CD4-positive, CD25-positive, alpha-beta regulatory T cell (primary cell): Measurements from ENCODE around the gene GPR31. TPM values are rescaled to one million over a fixed set of nuclear protein-coding genes. Genes with fewer than 3 reads are reported as not detected.

Experiments used
- ATAC-seq, 2 donors: fragments of 150-1000 bp; cut with Tn5 transposase; one replicate each; pipeline ENCODE4 v1.10.0; 2021; ENCODE audit warnings: low read depth in 2 of 2, moderate number of reproducible peaks in 2 of 2, moderate library complexity in 1 of 2
- DNase-seq, 3 donors: peaks; one replicate each; pipeline versions ENCODE4 v3.0.0 to v3.0.0-alpha.2; 2012 to 2022; ENCODE audit warnings: mixed read lengths in 1 of 3
- H3K27ac ChIP-seq: one replicate; pipeline ENCODE4 v1.7.0; 2013; ENCODE audit warnings: mild to moderate bottlenecking, low read length; ENCODE audit not compliant: insufficient read depth, poor library complexity, severe bottlenecking
- H3K27me3 ChIP-seq: one replicate; pipeline ENCODE4 v1.7.0; 2013; ENCODE audit warnings: low read length; ENCODE audit not compliant: control insufficient read depth, insufficient read depth
- H3K36me3 ChIP-seq: one replicate; pipeline ENCODE4 v1.7.0; 2013; ENCODE audit warnings: mild to moderate bottlenecking, low read length, moderate library complexity; ENCODE audit not compliant: control insufficient read depth, insufficient read depth
- H3K4me1 ChIP-seq: 2 replicates; pipeline ENCODE4 v1.7.0; 2013; ENCODE audit warnings: mild to moderate bottlenecking, low read length; ENCODE audit not compliant: insufficient read depth, control insufficient read depth, poor library complexity, severe bottlenecking
- H3K4me3 ChIP-seq: one replicate; pipeline ENCODE4 v1.7.0; 2013; ENCODE audit warnings: low read depth, mild to moderate bottlenecking, low read length, moderate library complexity
- H3K9me3 ChIP-seq, 2 experiments: 1 replicate in 1 of 2; 2 replicates in 1 of 2; pipeline ENCODE4 v1.7.0; 2013; ENCODE audit warnings: low read length in 2 of 2, mild to moderate bottlenecking in 1 of 2, moderate library complexity in 1 of 2; ENCODE audit not compliant: control insufficient read depth in 2 of 2
- H3K27ac Mint-ChIP-seq, 3 donors: one replicate each; pipeline ENCODE4 v1.8.0; 2020 to 2022; ENCODE audit warnings: mild to moderate bottlenecking in 3 of 3, mixed read lengths in 3 of 3, moderate library complexity in 2 of 3
- H3K27me3 Mint-ChIP-seq: one replicate; pipeline ENCODE4 v1.8.0; 2022; ENCODE audit warnings: mild to moderate bottlenecking, mixed read lengths
- H3K36me3 Mint-ChIP-seq: one replicate; pipeline ENCODE4 v1.8.0; 2020; ENCODE audit warnings: mixed read lengths
- H3K4me1 Mint-ChIP-seq, 4 donors: one replicate each; pipeline ENCODE4 v1.8.0; 2020 to 2022; ENCODE audit warnings: mixed read lengths in 4 of 4, mild to moderate bottlenecking in 1 of 4
- H3K4me3 Mint-ChIP-seq, 4 donors: one replicate each; pipeline ENCODE4 v1.8.0; 2020 to 2022; ENCODE audit warnings: mild to moderate bottlenecking in 4 of 4, mixed read lengths in 4 of 4, moderate library complexity in 3 of 4
- H3K9me3 Mint-ChIP-seq, 7 donors: one replicate each; pipeline ENCODE4 v1.8.0; 2020 to 2022; ENCODE audit warnings: mixed read lengths in 7 of 7, mild to moderate bottlenecking in 3 of 7, moderate library complexity in 2 of 7
- polyA plus RNA-seq, 4 donors: library from polyadenylated mRNA; unstranded; fragments of 300-500 nt; fragmentation: Illumina TruSeq; gene quantifications; one replicate each; pipeline ENCODE4 v1.2.3, GENCODE V29; 2021
- total RNA-seq: library from RNA; stranded (reverse); gene quantifications from one replicate; pipeline ENCODE4 v1.2.3, GENCODE V29; 2022

GPR31 gene
- total and polyA plus RNA-seq, 5 donors from 2014 or later, result not detected

DNA sequence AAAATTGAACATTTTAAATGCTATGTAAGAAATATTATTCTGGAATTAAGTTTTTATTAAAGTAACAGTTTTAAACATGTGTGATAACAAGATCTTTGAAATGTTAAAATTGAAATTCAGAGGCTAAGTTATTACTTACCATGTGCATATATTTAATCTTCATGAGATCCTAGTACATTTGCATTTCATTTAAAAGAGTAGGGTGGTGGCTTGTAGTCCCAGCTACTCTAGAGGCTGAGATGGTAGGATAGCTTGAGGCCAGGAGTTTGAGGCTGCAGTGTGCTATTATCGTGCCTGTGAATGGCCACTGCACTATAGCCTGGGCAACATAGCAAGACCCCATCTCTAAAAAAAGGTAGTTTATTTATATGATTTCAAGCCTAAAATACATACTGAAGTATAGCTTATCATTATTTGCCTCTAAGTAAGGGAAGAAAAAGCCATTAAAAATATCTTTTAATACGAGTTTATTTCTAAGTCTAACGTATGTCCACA, 31.9 kb downstream of the GPR31 start:
- no peaks in the 10 kb centered on the region for H3K9me3 Mint-ChIP-seq
- H3K4me1 Mint-ChIP-seq, result peaks cover 10 to 80% (median 45%) of the 10 kb centered on the region in 4 donors
- H3K27me3 ChIP-seq, result no peaks in the 10 kb centered on the region
- H3K9me3 ChIP-seq, result no peaks in the 10 kb centered on the region
- H3K4me1 ChIP-seq, result peaks cover 70% of the 10 kb centered on the region
- no peak overlapping the region for H3K4me3 Mint-ChIP-seq
- ATAC-seq (no peak), DNase-seq (no peak)
- H3K36me3 Mint-ChIP-seq, result peaks cover 6% of the 10 kb centered on the region
- H3K27ac ChIP-seq, result no peak overlapping the region
- H3K27ac Mint-ChIP-seq, result no peak overlapping the region
- no peaks in the 10 kb centered on the region for H3K27me3 Mint-ChIP-seq
- no peak overlapping the region for H3K4me3 ChIP-seq
- peaks cover 23% of the 10 kb centered on the region for H3K36me3 ChIP-seq

DNA sequence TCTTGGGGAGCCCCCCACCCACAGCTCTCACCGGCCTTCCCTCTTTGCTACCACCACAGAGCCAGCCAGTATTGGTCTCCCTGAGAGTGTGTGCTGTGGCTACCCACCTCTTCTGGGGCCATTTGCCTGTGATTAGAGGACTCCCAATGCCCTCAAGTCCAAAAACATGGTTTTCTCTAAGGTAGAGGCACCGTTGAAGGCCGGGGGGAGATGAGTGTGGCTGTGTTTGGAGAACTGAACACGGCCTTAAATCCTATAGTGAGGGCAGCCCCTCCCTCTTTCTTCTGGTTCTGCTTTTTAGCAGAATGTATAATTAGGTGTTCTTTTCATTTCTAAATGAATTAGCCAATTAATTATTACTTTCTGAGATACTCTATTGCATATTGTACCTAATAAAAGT, 32.4 kb downstream of the GPR31 start:
- Mint-ChIP-seq H3K9me3 (peaks cover 0 to 2% (median 0%) of the 10 kb centered on the region in 7 donors), H3K4me1 (peaks cover 15 to 81% (median 47%) of the 10 kb centered on the region in 4 donors), H3K36me3 (peaks cover 6% of the 10 kb centered on the region), H3K4me3 (peak overlapping the region in 1 of 4 donors; percentile 21), H3K27me3 (no peaks in the 10 kb centered on the region), H3K27ac (no peak overlapping the region)
- Histone ChIP-seq H3K4me3 (peak overlapping the region; percentile 82), H3K4me1 (peaks cover 70% of the 10 kb centered on the region), H3K36me3 (peaks cover 23% of the 10 kb centered on the region), H3K27ac (peak overlapping the region; percentile 0), H3K9me3 (no peaks in the 10 kb centered on the region), H3K27me3 (no peaks in the 10 kb centered on the region)
- ATAC-seq, result no peak
- no peak for DNase-seq

GRCh38 chr6:167124753-167125152, 33.0 kb downstream of the GPR31 start:
- DNase-seq, result no peak
- H3K27ac Mint-ChIP-seq, result peak overlapping the region; percentile 36 to 99 (median 74)

DNA sequence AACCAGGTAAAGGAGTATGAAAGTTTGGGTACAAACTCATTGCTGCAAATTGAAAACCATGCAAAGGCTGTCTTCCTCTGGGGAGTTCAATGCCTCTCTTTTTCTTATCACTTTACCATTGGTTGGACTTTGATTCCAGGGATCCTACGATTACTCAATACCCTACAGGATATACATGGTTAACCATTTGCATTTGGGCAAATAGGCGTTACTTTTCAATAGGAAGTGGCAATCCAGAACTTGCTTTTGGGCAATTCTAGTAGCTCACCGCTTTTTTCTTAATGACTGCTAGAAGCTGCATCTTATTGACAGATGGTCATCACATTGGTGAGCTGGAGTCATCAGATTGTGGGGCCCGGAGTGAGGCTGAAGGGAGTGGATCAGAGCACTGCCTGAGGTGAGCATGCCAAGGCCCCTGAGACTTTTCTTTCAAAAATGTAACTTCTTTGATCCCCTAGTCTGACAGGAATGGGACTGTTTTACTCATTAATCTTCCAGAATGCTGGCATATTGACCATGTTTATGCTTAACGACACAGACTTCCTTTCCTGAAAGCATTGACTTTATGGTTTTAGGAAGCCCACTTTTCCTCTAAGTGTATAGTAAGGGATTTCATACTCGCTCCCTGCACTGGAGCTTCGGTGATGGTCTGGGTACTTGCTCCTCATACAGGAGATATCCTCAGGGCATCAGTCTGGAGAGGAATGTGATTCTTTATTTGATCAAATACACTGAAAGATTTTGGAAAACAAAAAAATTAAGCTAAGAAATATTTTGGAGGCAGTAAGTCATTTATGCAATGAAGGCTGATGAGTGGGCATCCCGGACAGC, 34.7 kb downstream of the GPR31 start, which contains the start of gene CCR6:
CCR6 (plus strand) TSS at position 270 of the 831 bp plus-strand sequence. CDS start 13,039 bp downstream, outside the sequence.
- H3K4me3 Mint-ChIP-seq, result peak within 1 kb of the TSS; percentile 75 to 92 (median 84)
- peak within 1 kb of the TSS; percentile 96 to 99 (median 98) for H3K27ac Mint-ChIP-seq
- ATAC-seq, result no peak
- Histone ChIP-seq H3K4me1 (peaks cover 76% of the 10 kb centered on the region), H3K27me3 (no peaks in the 10 kb centered on the region), H3K36me3 (peaks cover 14% of the 10 kb centered on the region), H3K27ac (peak within 1 kb of the TSS; percentile 88), H3K9me3 (no peaks in the 10 kb centered on the region), H3K4me3 (peak within 1 kb of the TSS; percentile 82)
- no peaks in the 10 kb centered on the region for H3K27me3 Mint-ChIP-seq
- peaks cover 19 to 86% (median 54%) of the 10 kb centered on the region in 4 donors for H3K4me1 Mint-ChIP-seq
- H3K9me3 Mint-ChIP-seq, result peaks cover 0 to 2% (median 0%) of the 10 kb centered on the region in 7 donors
- DNase-seq, result peak in 1 of 3 donors; percentile 27
- peaks cover 7% of the 10 kb centered on the region for H3K36me3 Mint-ChIP-seq

More at GRCh38 chr6:167124753-167125152, 33.0 kb downstream of the GPR31 start:
- H3K4me1 ChIP-seq, result peaks cover 70% of the 10 kb centered on the region
- H3K27me3 Mint-ChIP-seq, result no peaks in the 10 kb centered on the region
- no peak overlapping the region for H3K27ac ChIP-seq
- H3K27me3 ChIP-seq, result no peaks in the 10 kb centered on the region
- H3K9me3 Mint-ChIP-seq, result peaks cover 0 to 2% (median 0%) of the 10 kb centered on the region in 7 donors
- H3K4me3 Mint-ChIP-seq, result peak overlapping the region; percentile 8 to 86 (median 40)
- peaks cover 6% of the 10 kb centered on the region for H3K36me3 Mint-ChIP-seq
- peaks cover 20% of the 10 kb centered on the region for H3K36me3 ChIP-seq
- peak overlapping the region; percentile 82 for H3K4me3 ChIP-seq
- H3K4me1 Mint-ChIP-seq, result peaks cover 10 to 81% (median 45%) of the 10 kb centered on the region in 4 donors
- no peak for ATAC-seq
- H3K9me3 ChIP-seq, result no peaks in the 10 kb centered on the region

GRCh38 chr6:167122041-167122826, 35.5 kb downstream of the GPR31 start:
- peak; percentile 20 to 42 for ATAC-seq
- DNase-seq, result peak in 1 of 3 donors; percentile 62
- H3K9me3 ChIP-seq, result no peaks in the 10 kb centered on the region
- H3K4me1 Mint-ChIP-seq, result peaks cover 24 to 87% (median 54%) of the 10 kb centered on the region in 4 donors
- H3K4me1 ChIP-seq, result peaks cover 74% of the 10 kb centered on the region
- H3K9me3 Mint-ChIP-seq, result peaks cover 0 to 2% (median 0%) of the 10 kb centered on the region in 7 donors
- H3K36me3 ChIP-seq, result peaks cover 10% of the 10 kb centered on the region
- peak overlapping the region; percentile 88 for H3K27ac ChIP-seq
- peak overlapping the region; percentile 82 for H3K4me3 ChIP-seq
- H3K4me3 Mint-ChIP-seq, result peak overlapping the region; percentile 75 to 92 (median 84)
- peaks cover 13% of the 10 kb centered on the region for H3K36me3 Mint-ChIP-seq
- H3K27ac Mint-ChIP-seq, result peak overlapping the region; percentile 96 to 99 (median 98)
- H3K27me3 Mint-ChIP-seq, result no peaks in the 10 kb centered on the region
- no peaks in the 10 kb centered on the region for H3K27me3 ChIP-seq

DNA sequence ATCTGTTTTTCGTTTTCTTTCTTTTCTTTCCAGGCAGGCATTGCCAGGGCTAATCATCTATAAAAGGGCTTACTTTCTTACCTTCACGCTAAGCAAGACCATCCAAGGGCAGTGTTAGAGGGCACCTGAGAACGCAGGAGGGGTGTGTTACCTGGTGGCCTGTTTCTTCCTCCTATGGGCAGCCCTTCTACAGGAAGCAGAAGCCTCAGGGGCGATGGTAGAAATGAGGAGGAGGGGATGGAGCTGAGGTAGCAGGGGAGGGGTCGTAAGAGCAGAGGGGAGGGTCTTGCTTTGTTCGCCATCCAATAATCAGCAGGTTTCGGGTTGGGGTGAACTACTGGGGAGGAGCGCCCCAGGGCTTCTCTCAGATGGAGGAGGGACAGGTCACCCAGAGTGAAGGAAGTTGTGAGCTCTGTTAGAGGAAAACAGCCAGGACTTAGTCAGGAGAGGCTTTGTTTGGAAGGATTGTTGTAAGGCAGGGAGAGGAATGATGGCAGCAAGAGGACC, 36.4 kb downstream of the GPR31 start:
- Histone ChIP-seq H3K27me3 (no peaks in the 10 kb centered on the region), H3K36me3 (peaks cover 7% of the 10 kb centered on the region), H3K4me1 (peaks cover 78% of the 10 kb centered on the region), H3K4me3 (peak overlapping the region; percentile 33), H3K9me3 (no peaks in the 10 kb centered on the region), H3K27ac (peak overlapping the region; percentile 88)
- Mint-ChIP-seq H3K36me3 (peaks cover 13% of the 10 kb centered on the region), H3K27me3 (no peaks in the 10 kb centered on the region), H3K4me1 (peaks cover 24 to 88% (median 53%) of the 10 kb centered on the region in 4 donors), H3K27ac (peak overlapping the region; percentile 96 to 99 (median 98)), H3K9me3 (peaks cover 0 to 2% (median 0%) of the 10 kb centered on the region in 7 donors), H3K4me3 (peak overlapping the region; percentile 75 to 96 (median 84))
- DNase-seq (no peak), ATAC-seq (no peak)

DNA sequence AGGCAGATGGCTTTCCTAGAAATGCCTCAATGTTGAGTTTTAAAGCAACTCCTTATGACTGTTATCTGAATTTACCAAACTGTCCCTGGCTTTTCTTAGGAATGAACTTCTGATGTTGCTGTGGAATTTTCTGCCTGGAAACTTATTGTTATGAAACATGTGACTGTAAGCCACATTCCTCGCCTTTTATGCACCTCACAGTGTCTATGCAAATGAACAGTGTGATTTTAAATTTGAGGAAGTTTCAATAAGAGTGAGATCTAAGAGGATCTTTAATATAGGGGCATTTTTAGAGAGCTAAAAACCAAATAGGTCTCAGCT, 37.2 kb downstream of the GPR31 start:
- Histone ChIP-seq H3K27me3 (no peaks in the 10 kb centered on the region), H3K36me3 (peaks cover 5% of the 10 kb centered on the region), H3K4me1 (peaks cover 87% of the 10 kb centered on the region), H3K9me3 (no peaks in the 10 kb centered on the region), H3K4me3 (peak overlapping the region; percentile 60), H3K27ac (peak overlapping the region; percentile 88)
- no peaks in the 10 kb centered on the region for H3K27me3 Mint-ChIP-seq
- ATAC-seq (no peak), DNase-seq (no peak)
- peaks cover 0 to 2% (median 0%) of the 10 kb centered on the region in 7 donors for H3K9me3 Mint-ChIP-seq
- peaks cover 24 to 93% (median 55%) of the 10 kb centered on the region in 4 donors for H3K4me1 Mint-ChIP-seq
- peaks cover 17% of the 10 kb centered on the region for H3K36me3 Mint-ChIP-seq
- peak overlapping the region; percentile 96 to 99 (median 98) for H3K27ac Mint-ChIP-seq
- H3K4me3 Mint-ChIP-seq, result peak overlapping the region; percentile 42 to 96 (median 74)
